Measurements from ENCODE around the gene LHX1. TPM values are rescaled to one million over a fixed set of nuclear protein-coding genes. Genes with fewer than 3 reads are reported as not detected.

Gene LHX1
- total RNA-seq, 1 donor from 2014 or later = 44.3 TPM

DNA sequence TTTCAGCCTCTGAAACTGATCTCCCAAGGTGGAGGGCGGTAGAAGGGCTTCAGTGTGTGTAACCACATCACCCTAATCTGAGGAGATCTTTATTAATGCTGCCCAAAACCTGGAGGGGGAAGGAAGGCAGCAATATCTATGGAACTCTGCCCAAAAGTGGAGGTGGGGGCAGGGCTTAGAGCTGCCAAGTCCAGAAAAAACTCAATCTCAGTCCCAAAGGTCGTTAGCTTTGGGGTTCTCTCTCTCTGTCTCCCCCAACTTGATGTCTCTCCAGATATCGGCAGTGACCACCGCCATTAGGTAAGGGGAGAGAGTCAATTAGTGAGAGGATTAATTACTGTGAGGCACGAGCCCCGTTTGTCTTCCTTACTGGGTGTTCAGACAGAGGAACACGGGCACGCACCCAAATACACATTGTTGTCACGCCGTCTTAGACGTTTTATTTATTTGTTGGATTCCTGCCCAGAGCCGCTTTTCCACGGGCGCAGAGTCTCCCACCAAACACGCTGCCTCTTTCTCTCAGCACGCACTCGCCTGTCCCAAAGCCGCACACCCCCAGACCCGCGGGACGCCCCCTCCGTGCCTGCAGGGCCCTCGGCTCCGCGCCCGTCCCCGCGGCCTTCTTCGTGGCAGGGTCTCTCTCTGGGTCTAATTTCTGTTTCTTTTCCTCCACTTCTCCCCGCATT, 5.4 kb upstream of the LHX1 start:
- peak overlapping the region; percentile 21 for H3K4me3 ChIP-seq (ENCODE audit: low read depth, low read length)
- no peaks in the 10 kb centered on the region for H3K27me3 ChIP-seq (ENCODE audit: control insufficient read depth, insufficient read depth, low read length)
- TF ChIP-seq, protein P1, sequence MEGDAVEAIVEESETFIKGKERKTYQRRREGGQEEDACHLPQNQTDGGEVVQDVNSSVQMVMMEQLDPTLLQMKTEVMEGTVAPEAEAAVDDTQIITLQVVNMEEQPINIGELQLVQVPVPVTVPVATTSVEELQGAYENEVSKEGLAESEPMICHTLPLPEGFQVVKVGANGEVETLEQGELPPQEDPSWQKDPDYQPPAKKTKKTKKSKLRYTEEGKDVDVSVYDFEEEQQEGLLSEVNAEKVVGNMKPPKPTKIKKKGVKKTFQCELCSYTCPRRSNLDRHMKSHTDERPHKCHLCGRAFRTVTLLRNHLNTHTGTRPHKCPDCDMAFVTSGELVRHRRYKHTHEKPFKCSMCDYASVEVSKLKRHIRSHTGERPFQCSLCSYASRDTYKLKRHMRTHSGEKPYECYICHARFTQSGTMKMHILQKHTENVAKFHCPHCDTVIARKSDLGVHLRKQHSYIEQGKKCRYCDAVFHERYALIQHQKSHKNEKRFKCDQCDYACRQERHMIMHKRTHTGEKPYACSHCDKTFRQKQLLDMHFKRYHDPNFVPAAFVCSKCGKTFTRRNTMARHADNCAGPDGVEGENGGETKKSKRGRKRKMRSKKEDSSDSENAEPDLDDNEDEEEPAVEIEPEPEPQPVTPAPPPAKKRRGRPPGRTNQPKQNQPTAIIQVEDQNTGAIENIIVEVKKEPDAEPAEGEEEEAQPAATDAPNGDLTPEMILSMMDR (IDR thresholded peaks at IDR 0.05; ENCODE audit: insufficient read depth, low read length, poor library complexity, severe bottlenecking) = no peak
- no peaks in the 10 kb centered on the region for H3K36me3 ChIP-seq (ENCODE audit: control insufficient read depth, insufficient read depth, low read length)
- no peak for DNase-seq (ENCODE audit: low read depth)

DNA sequence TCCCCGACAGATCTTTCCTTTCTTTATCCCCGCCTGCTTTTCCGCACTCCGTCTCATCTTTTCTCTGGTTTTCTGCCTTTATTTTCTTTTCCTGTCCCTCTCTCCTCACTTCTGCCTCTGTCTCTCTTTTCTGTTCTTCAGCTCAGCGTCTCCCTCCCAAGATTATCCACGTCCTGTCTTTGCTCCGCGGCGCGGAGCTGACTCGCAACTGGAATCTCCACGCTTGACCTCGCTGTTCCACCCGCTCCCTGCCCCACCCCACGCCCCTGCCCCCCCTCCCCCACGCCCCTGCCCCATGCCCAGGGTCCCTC, 4.9 kb upstream of the LHX1 start:
- Histone ChIP-seq H3K4me3 (ENCODE audit: low read depth, low read length) (peak overlapping the region; percentile 21), H3K27me3 (ENCODE audit: control insufficient read depth, insufficient read depth, low read length) (no peaks in the 10 kb centered on the region), H3K36me3 (ENCODE audit: control insufficient read depth, insufficient read depth, low read length) (no peaks in the 10 kb centered on the region)
- no peak for DNase-seq (ENCODE audit: low read depth)
- TF ChIP-seq, protein P1 (IDR thresholded peaks at IDR 0.05; ENCODE audit: insufficient read depth, low read length, poor library complexity, severe bottlenecking) = no peak

DNA sequence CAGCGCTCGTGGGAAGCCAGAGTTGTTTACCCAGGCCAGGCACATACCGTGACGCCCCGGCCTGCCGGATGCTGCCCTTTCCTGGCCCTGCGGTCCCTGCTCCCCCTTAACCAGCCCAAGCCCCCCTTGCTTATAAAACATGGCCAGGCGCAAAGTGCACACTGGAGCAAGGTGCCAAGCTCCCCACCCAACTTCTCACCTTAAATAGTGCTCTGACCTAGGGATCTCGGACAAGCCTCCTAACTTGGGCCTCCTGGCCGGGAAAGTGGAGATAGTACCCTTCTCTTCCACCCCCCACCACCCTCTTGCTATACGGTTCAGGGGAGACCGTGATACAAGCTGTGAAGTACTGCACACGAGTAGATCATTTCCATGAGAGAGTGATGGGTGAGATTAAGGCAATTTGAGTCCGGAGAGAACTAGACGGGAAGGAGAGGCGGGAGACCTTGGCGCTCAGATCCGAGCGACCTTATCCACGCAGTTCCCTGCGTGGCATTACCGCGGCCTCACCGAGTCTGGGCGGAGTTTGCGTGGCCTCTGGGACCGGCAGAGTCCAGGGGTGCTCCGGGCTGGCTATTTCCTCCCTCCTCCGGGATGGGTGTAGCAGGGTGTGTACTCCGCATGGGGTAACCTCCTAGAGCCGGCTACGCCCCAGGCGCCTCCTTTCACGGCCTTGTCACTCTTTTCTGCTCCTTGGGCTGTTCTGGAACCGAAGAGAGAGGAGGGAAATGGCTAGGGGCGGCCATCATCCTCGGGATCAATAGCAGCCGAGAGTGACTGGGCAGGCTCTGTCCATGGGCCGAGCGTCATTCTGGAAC, 4.4 kb upstream of the LHX1 start:
- Histone ChIP-seq H3K36me3 (ENCODE audit: control insufficient read depth, insufficient read depth, low read length) (no peaks in the 10 kb centered on the region), H3K4me3 (ENCODE audit: low read depth, low read length) (peak overlapping the region; percentile 61)
- TF ChIP-seq, protein P1 (IDR thresholded peaks at IDR 0.05; ENCODE audit: insufficient read depth, low read length, poor library complexity, severe bottlenecking) = no peak

DNA sequence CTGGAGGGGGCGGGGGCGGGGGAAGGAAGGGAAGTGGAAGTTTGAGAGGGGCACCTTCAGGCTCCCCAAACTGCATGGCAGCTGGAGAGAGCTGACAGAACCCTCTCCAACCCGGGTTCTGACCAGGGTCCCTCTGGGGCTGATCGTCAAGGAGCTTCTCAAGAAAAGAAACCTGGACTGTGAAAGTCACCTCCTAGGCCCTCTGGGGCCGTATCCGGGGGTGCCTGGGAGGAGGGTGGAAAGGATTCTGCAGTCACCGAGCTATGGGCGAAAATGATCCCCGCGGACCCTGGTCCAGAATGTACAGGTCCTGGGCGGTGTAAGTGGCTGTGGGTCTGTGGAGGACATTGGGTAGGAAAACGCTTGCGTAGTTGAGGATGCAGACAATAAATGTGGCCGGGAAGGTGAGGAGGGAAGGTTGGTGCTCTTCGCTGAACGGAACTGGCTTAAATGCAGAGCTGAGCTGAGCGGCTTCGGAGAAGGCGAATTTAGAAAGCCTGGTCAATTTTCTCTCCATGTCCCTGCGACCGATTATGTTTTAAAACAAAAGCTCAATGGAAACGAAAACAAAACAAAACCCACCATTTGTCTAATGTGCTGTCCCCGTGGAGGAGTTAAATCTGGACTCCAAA, 3.6 kb upstream of the LHX1 start:
- H3K4me3 ChIP-seq (ENCODE audit: low read depth, low read length) = peak overlapping the region; percentile 61
- TF ChIP-seq, protein P1 (IDR thresholded peaks at IDR 0.05; ENCODE audit: insufficient read depth, low read length, poor library complexity, severe bottlenecking) = no peak
- no peaks in the 10 kb centered on the region for H3K36me3 ChIP-seq (ENCODE audit: control insufficient read depth, insufficient read depth, low read length)
- no peak for DNase-seq (ENCODE audit: low read depth)
- no peaks in the 10 kb centered on the region for H3K27me3 ChIP-seq (ENCODE audit: control insufficient read depth, insufficient read depth, low read length)

More for the DNA sequence above, 4.4 kb upstream of the LHX1 start:
- no peak for DNase-seq (ENCODE audit: low read depth)
- H3K27me3 ChIP-seq (ENCODE audit: control insufficient read depth, insufficient read depth, low read length) = no peaks in the 10 kb centered on the region

DNA sequence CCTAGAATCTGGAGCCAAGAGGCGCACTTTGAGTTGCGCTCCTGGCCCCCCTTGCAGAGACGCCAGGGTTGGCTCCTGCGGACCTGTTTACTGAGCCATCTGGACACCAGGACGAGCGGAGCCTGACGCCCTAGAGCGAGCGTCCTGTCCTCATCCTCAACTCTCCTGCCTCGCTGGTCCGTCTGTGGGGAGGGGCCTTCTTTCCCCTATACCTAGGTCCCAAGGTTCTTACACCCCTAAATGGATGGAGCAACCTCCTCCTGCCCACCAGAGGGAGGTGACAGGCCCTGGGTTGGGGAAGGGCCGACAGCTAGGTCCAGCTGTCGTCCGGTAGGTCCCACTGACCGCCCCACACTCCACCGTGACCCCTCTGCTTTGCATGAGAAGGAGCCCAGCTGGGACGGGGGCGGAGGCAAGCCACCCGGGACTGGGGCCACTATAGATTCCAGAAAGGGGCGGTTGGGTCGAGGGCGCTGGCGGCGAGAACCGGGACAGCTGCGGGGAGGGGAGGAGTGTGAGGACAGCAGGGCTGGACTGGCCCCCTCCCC, 3.1 kb upstream of the LHX1 start:
- Histone ChIP-seq H3K27me3 (ENCODE audit: control insufficient read depth, insufficient read depth, low read length) (no peaks in the 10 kb centered on the region), H3K4me3 (ENCODE audit: low read depth, low read length) (peak overlapping the region; percentile 61), H3K36me3 (ENCODE audit: control insufficient read depth, insufficient read depth, low read length) (no peaks in the 10 kb centered on the region)
- TF ChIP-seq, protein P1 (IDR thresholded peaks at IDR 0.05; ENCODE audit: insufficient read depth, low read length, poor library complexity, severe bottlenecking) = peak; percentile 8
- no peak for DNase-seq (ENCODE audit: low read depth)
